ENCODE measurements around the gene ACE.

ACE gene

DNA sequence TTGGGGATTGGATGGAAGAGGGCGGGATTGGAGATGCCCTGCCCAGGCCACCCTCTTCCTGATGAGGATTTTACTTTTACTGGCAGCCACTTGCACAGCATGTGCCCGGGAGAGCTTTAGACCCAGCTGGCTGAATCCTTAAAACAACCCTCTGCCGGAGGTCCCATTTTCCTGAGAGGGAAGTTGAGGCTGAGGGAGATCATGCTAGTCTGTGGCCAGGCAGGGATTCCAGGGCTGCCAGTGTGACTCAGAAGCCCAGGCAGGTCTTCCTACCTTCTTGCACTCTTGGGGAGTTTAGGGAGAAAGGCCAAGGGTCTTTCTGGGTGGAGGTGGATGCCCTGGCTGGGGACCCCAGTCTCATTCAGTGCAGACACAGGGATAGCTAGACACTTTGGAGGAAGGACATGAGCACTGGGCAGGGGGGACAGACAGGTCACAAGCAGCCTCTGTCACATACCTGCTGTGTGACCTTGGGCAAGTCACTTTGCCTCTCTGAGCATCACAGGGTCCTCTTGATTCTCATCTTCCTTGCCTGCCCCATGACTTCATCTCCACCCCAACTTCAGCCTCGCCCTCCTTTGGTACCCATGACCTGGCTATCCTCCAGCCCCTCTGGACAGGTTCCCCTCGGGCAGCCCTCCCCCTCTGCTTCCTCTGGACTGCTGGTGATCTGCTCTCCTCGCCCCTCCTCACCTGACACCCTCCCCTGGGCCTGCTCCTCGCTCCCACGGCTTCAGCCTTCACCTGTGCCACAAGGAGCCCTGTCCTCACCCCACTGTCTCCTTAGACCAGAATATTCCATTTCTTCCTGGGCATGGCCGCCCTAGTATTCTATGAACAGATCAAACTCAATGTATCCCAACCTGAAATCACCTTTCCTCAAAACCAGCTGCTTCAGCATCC, 62.1 kb downstream of the ACE start:
- no peak for DNase-seq

DNA sequence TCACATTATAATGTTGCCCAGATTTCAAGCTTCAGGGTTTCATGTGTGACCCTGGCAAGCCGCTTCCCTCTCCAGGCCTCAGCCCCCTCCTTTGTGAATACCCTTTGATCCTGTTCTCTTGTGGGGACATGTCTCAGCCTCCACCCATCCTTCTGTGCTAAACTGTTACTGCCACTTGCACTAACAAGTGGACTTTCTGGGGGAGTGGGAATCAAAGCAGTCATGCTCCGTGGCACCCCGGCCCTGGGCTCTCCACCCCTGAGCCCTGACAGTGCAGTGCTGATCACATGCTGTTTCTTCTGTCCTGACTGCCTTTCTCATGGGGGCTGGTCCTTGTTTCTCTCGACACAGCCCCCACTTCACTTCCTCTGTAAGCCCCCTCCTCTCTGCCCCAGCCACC, 63.7 kb downstream of the ACE start:
- DNase-seq = no peak

- no peak for DNase-seq
Measured at GRCh38 chr17:63542218-63542545, 65.3 kb downstream of the ACE start.

DNA sequence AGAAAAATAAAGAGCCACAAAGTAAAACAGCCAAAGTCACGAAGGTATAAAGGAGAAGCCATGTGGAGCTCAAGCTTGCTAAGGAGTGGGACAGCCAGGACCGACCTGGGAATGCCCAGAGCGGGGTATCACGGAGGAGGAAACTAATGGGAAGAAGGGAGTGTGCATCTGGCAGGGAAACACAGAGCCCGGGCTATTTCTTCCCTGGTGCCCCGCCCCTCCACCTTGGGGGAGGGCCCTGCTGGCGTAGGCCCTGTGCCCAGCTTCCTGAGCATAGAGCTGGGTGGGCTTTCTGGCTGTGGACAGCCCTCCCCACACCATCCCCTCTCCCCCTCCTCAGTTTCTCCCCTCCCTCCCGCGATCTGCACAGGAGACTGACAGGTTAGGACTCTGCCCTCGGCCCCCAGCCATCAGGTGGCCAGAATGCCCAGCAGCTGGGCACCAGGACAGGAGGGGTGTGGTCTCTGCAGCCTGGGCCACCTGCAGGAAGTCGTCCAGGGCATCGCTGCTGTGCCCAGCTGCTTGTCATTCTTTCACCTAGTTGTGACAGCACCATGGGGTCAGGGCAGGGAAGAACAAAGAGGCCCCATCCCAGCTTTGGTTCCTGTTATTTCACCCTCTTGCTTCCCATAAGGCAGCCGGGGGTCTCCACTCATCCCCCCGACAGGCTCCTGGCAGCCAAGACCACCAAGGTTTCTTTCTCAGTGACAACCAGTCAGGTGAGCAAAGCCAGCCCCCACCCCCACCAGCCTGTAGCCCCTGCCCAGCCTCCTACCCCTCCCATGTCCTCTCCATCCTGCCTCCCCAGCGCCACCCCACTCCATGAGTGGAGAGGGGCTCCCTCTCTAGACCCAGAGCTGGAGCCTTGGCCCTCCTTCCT, 66.3 kb downstream of the ACE start:
- DNase-seq = peak; percentile 16 to 46

- DNase-seq = no peak
Measured at GRCh38 chr17:63543822-63544420, 67.1 kb downstream of the ACE start.

GRCh38 chr17:63544467-63545301, 67.8 kb downstream of the ACE start:
- DNase-seq = no peak

- no peak for DNase-seq
Measured at GRCh38 chr17:63546308-63547082, 69.6 kb downstream of the ACE start.

GRCh38 chr17:63547083-63547523, 70.2 kb downstream of the ACE start:
- DNase-seq = no peak

All from NCI-H2081 (cell line).